AG09309 (cell line): ENCODE data around the gene SLC6A20.
"Not testable (repeated sequence)": the region's sequence is repeated elsewhere in the genome, so short reads cannot be mapped to it uniquely, and the experiment has no call there.

Experiments
- DNase-seq: peaks from one replicate; pipeline ENCODE4 v3.0.0-alpha.2; 2010; ENCODE audit warnings: low read depth
- H3K4me3 ChIP-seq: 2 replicates; pipeline ENCODE4 v1.5.1; 2011; ENCODE audit warnings: mild to moderate bottlenecking, low read depth, low read length, moderate library complexity; ENCODE audit not compliant: control insufficient read depth
- CTCF ChIP-seq: IDR thresholded peaks from 2 replicates; pipeline ENCODE4 v1.5.1; 2011; ENCODE audit warnings: mild to moderate bottlenecking, low read depth, low read length, inconsistent platforms; ENCODE audit not compliant: insufficient read depth, control insufficient read depth; ENCODE audit errors: missing control alignments

SLC6A20 gene

GRCh38 chr3:45753095-45753494, 43.2 kb downstream of the SLC6A20 start:
- DNase-seq, result no peak
- H3K4me3 ChIP-seq, result no peak overlapping the region
- TF ChIP-seq CTCF, result no peak

GRCh38 chr3:45751537-45752242, 44.6 kb downstream of the SLC6A20 start:
- no peak overlapping the region for H3K4me3 ChIP-seq
- TF ChIP-seq CTCF, result no peak
- no peak for DNase-seq

DNA sequence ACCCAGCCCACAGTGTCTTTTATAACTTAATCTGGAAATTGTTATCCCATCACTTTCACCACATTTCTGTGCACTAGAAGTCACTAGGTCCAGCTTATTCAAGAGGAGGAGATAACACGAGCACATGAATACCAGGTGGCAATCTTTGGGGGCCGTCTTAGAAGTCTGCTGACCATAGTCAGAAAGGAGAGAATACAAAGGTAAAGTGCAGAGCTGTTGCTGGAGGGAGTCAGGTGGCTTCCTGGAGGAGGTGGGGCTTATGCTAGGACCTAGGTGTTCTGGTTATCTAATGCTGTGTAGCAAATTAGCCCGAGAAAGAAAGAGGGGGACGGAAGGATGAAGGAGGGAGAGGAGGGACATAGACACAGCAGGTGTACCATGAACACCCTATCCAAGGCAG, 46.5 kb downstream of the SLC6A20 start:
- TF ChIP-seq CTCF, result no peak
- DNase-seq, result no peak
- no peak overlapping the region for H3K4me3 ChIP-seq

GRCh38 chr3:45749036-45749600, 47.2 kb downstream of the SLC6A20 start:
- not testable (repeated sequence) for H3K4me3 ChIP-seq, DNase-seq

- no peak for DNase-seq
- no peak for TF ChIP-seq CTCF
Observed at GRCh38 chr3:45748068-45748467, 48.3 kb downstream of the SLC6A20 start.

DNA sequence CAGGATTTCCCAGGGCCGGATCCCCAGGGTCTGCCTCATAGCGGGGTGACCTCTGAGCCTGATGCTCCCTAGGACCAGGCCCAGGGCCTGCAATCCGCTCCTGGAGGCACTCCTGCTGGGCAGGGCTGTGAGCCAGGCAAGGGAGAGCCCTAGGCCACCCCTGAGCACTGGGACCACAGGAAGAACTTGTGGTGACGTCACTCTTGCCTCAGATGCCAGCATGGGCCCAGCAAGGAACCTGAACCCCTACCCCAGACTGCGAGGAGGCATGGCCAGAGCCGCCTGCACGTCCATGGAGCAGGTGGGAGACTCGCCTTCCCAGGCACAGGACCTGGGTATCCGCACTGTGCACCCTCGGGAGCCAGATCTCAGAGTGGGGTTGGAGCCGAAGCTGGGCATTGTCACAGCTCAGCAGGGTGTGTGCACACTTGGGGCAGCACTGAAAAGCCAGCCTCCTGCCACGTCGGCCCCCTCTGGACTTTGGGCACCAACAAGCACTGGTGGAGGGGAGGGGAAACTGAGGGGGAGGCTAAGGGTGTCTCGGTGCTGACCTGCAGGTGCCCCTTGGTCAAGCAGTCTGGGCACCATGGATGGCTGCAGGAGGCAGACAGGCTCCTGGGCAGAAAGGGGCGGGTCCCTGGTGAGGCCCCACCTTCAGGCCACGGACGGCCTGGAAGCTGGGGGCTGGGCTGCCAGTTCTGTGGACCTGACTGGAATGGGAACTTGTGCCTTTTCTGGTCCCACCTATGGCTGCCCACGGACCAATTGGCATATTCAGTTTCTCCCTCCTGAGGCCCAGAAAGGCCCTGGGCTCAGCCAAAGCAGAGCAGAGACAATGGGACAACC, 49.3 kb downstream of the SLC6A20 start:
- H3K4me3 ChIP-seq, result no peak overlapping the region
- no peak for DNase-seq
- no peak for TF ChIP-seq CTCF

More at GRCh38 chr3:45748068-45748467, 48.3 kb downstream of the SLC6A20 start:
- H3K4me3 ChIP-seq, result no peak overlapping the region
